Right lobe of liver (tissue), 6 donors: ENCODE results near the gene ARFGAP1. TPM values are rescaled to one million over a fixed set of nuclear protein-coding genes. Genes with fewer than 3 reads are reported as not detected.

Experiments
- ATAC-seq, 4 donors: fragments of 200-7000 bp; cut with Tn5 transposase; one replicate each; pipeline ENCODE4 v1.9.1; 2020; ENCODE audit warnings: mild to moderate bottlenecking in 4 of 4, moderate library complexity in 4 of 4
- DNase-seq, 3 donors: peaks; one replicate each; pipeline ENCODE4 v3.0.0-alpha.2; 2020
- H3K27ac ChIP-seq, 3 donors: fragments of 200-600 bp; one replicate each; pipeline ENCODE4 v1.8.0; 2022
- H3K27me3 ChIP-seq, 2 donors: fragments of 200-600 bp; one replicate each; pipeline ENCODE4 v1.8.0; 2022
- H3K36me3 ChIP-seq, 4 donors: fragments of 200-600 bp; sonication (generic) in 1 of 4; one replicate each; pipeline versions ENCODE4 v1.5.1 to v1.8.0; 2017 to 2022; ENCODE audit warnings: control low read depth in 1 of 4
- H3K4me1 ChIP-seq, 4 donors: fragments of 200-600 bp; sonication (generic) in 1 of 4; one replicate each; pipeline versions ENCODE4 v1.5.1 to v1.8.0; 2017 to 2022; ENCODE audit warnings: control low read depth in 1 of 4
- H3K4me3 ChIP-seq, 3 donors: fragments of 200-600 bp; one replicate each; pipeline ENCODE4 v1.8.0; 2022
- H3K9me3 ChIP-seq, 4 donors: fragments of 200-600 bp; sonication (generic) in 1 of 4; one replicate each; pipeline versions ENCODE4 v1.5.1 to v1.8.0; 2017 to 2022; ENCODE audit warnings: control low read depth in 1 of 4
- CTCF ChIP-seq, 4 donors: fragments of 200-600 bp in 3 of 4; fragments of 450-650 bp in 1 of 4; IDR thresholded peaks; one replicate each; pipeline versions ENCODE4 v1.5.1 to v1.8.0; 2016 to 2022; ENCODE audit warnings: antibody characterized with exemption in 4 of 4, mild to moderate bottlenecking in 2 of 4
- POLR2A ChIP-seq: fragments of 450-650 bp; IDR thresholded peaks from one replicate; pipeline ENCODE4 v1.6.1; 2017; ENCODE audit warnings: antibody characterized with exemption, mild to moderate bottlenecking
- WGBS: methylation state at CpG from one replicate; pipeline ENCODE4 v1.1.6; 2018; ENCODE audit warnings: low coverage, low lambda C conversion rate; ENCODE audit not compliant: insufficient coverage; ENCODE audit errors: missing lambda C conversion rate; 5-methylcytosine and 5-hydroxymethylcytosine counted together
- intact Hi-C, 2 donors: fragments of 100-400 bp; cut with DNase I; formaldehyde crosslinking; loops; one replicate each; pipeline versions ENCODE4 v1.11.2 to v1.14.1; 2022
- total RNA-seq, 6 experiments: library from RNA; depleted of rRNA in 2 of 6; stranded (reverse); fragments of >200 nt in 2 of 6; fragmentation: NEBNext Ultra II Directional in 3 of 6; extraction: Animal tissue kit (Norgen Biotek cat#: 25700) in 3 of 6; gene quantifications; one replicate each; pipeline versions ENCODE4 v1.1.0 to v1.2.4, GENCODE V29; 2016 to 2023
- donor health status: DM: no; HTN: yes; CAD: no.
- donor health status: DM: no; HTN: no; CAD: no.
- donor health status: DM: no; HTN: no; CAD: no.
- donor health status: DM: no; HTN: yes; CAD: no.
- donor health status: DM: no; HTN: yes; CAD: no.

The ARFGAP1 gene
- total RNA-seq, 6 experiments from 2014 or later, result 17.4 to 42.8 (median 29.5) TPM

- intact Hi-C loops, result loop anchor here in 1 of 2 donors (5.0 kb wide), 1 partner anchor 72 kb away; no protein-coding TSS in a partner anchor
- H3K27ac ChIP-seq, result no peak overlapping the region
- H3K36me3 ChIP-seq, result no peaks in the 10 kb centered on the region
- DNase-seq (no peak), ATAC-seq (no peak)
- H3K4me1 ChIP-seq, result no peaks in the 10 kb centered on the region
- H3K9me3 ChIP-seq, result no peaks in the 10 kb centered on the region
- TF ChIP-seq CTCF (IDR thresholded peaks at IDR 0.05), result no peak
- no peak for TF ChIP-seq POLR2A
- 46% methylated on average over 3 of the region's 20 CpGs for WGBS
- H3K4me3 ChIP-seq, result no peak overlapping the region
- no peaks in the 10 kb centered on the region for H3K27me3 ChIP-seq
Measured at GRCh38 chr20:63310265-63310991, 37.8 kb downstream of the ARFGAP1 start.

GRCh38 chr20:63311186-63311832 is 38.7 kb downstream of the ARFGAP1 start:
- intact Hi-C loops, result loop anchor here in 1 of 2 donors (5.0 kb wide), 1 partner anchor 71 kb away; no protein-coding TSS in a partner anchor
- TF ChIP-seq POLR2A, result no peak
- no peak for TF ChIP-seq CTCF (IDR thresholded peaks at IDR 0.05)
- no peaks in the 10 kb centered on the region for H3K4me1 ChIP-seq
- WGBS, result no CpG with 5 or more reads among the region's 29 CpGs
- no peak overlapping the region for H3K27ac ChIP-seq
- no peak overlapping the region for H3K4me3 ChIP-seq
- DNase-seq (no peak), ATAC-seq (no peak)
- H3K9me3 ChIP-seq, result no peaks in the 10 kb centered on the region
- no peaks in the 10 kb centered on the region for H3K36me3 ChIP-seq
- no peaks in the 10 kb centered on the region for H3K27me3 ChIP-seq

GRCh38 chr20:63311833-63312243 is 39.2 kb downstream of the ARFGAP1 start:
- TF ChIP-seq CTCF (IDR thresholded peaks at IDR 0.05) (no peak), POLR2A (no peak)
- H3K36me3 ChIP-seq, result no peaks in the 10 kb centered on the region
- H3K9me3 ChIP-seq, result no peaks in the 10 kb centered on the region
- intact Hi-C loops, result loop anchor here in 1 of 2 donors (5.0 kb wide), 1 partner anchor 70 kb away; no protein-coding TSS in a partner anchor
- WGBS, result 20% methylated on average over 3 of the region's 18 CpGs
- H3K27me3 ChIP-seq, result no peaks in the 10 kb centered on the region
- no peak overlapping the region for H3K4me3 ChIP-seq
- H3K4me1 ChIP-seq, result no peaks in the 10 kb centered on the region
- H3K27ac ChIP-seq, result no peak overlapping the region
- no peak for DNase-seq
- ATAC-seq, result no peak

GRCh38 chr20:63312273-63312672 is 39.7 kb downstream of the ARFGAP1 start:
- H3K27me3 ChIP-seq, result no peaks in the 10 kb centered on the region
- H3K27ac ChIP-seq, result no peak overlapping the region
- no peak for ATAC-seq
- H3K9me3 ChIP-seq, result no peaks in the 10 kb centered on the region
- no peak overlapping the region for H3K4me3 ChIP-seq
- TF ChIP-seq CTCF (IDR thresholded peaks at IDR 0.05) (no peak), POLR2A (no peak)
- intact Hi-C loops, result loop anchor here in 1 of 2 donors (5.0 kb wide), 1 partner anchor 70 kb away; no protein-coding TSS in a partner anchor
- DNase-seq, result no peak
- no peaks in the 10 kb centered on the region for H3K36me3 ChIP-seq
- WGBS, result 60% methylated on average over 1 of the region's 9 CpGs
- H3K4me1 ChIP-seq, result no peaks in the 10 kb centered on the region
